Jurkat, Clone E6-1 (cell line): ENCODE measurements around the gene CDC14C. TPM values are rescaled to one million over a fixed set of nuclear protein-coding genes. Genes with fewer than 3 reads are reported as not detected.
"Not testable (repeated sequence)": the region's sequence is repeated elsewhere in the genome, so short reads cannot be mapped to it uniquely, and the experiment has no call there.

Source experiments
- DNase-seq: peaks from one replicate; pipeline ENCODE4 v3.0.0-alpha.2; 2011; ENCODE audit warnings: low read depth, low spot score
- H3K4me3 ChIP-seq: 2 replicates; pipeline ENCODE4 v1.5.1; 2011; ENCODE audit warnings: mild to moderate bottlenecking, low read length, control low read depth, moderate library complexity
- polyA plus RNA-seq: library from polyadenylated mRNA; unstranded; fragments of >200 nt; gene quantifications from one replicate; pipeline ENCODE4 v1.2.1, GENCODE V29; 2012; ENCODE audit warnings: missing spikeins; ENCODE audit not compliant: insufficient read length, insufficient read depth

The CDC14C gene
- polyA plus RNA-seq, result not detected

DNA sequence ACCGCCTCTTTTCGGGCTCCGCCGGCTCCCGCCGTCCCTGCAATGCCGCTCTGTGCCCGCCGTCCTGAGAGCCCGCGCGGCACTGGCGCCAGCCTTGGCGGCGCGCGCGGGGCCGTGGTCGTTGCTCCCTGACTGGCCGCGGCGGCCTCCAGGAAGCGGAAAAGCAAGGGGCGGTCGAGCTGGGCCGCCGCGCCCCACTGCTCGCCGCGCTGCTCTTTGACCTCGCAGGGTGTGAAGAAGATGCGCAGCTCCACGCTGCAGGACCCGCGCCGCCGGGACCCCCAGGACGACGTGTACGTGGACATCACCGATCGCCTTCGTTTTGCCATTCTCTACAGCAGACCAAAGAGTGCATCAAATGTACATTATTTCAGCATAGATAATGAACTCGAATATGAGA, at the start of gene CDC14C:
TSS of gene CDC14C (plus strand) at position 115 of the 400 bp plus-strand sequence. CDS start at position 241, 126 bp downstream.
- H3K4me3 ChIP-seq, result no peak within 1 kb of the TSS
- DNase-seq, result no peak

DNA sequence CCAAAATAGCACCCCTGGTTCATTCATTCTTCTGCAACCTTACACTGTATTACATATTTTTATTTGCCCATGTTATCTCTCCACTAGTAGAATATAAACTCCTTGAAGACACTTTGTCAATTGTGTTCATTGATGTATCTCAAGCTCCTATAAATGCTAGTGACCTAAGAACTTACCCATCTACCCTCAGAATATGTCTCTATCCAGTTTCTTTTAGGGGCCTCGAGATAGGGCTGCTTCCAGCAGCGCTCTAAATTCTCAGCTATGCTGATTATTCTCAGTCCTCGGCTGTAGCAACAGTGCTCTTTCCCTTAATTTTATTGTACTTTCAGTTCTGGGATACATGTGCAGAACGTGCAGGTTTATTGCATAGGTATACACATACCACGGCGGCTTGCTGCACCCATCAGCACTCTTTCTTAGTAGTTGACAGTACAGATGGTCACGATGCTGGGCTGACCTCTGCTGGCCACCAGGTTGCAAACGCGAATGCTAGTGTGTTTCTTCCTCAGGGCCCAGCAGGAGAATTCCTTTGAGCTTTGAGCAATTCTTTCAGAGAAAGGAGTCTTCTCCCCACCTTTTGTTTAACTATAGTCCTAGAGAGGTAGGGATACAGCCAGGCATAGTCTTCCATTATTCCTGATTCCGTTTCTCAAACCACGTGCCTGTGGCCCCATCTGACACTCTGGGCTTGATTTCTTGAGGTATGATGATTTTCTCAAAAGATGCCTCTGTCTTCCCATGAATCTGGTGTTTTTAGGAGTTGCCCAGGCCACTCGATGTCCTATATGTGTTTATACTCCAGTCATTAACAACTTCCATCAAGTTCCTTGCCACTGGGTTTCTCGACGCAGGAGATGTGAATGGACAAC, 49.1 kb upstream of the CDC14C start:
- DNase-seq, result peak; percentile 11
- H3K4me3 ChIP-seq, result no peak overlapping the region

DNA sequence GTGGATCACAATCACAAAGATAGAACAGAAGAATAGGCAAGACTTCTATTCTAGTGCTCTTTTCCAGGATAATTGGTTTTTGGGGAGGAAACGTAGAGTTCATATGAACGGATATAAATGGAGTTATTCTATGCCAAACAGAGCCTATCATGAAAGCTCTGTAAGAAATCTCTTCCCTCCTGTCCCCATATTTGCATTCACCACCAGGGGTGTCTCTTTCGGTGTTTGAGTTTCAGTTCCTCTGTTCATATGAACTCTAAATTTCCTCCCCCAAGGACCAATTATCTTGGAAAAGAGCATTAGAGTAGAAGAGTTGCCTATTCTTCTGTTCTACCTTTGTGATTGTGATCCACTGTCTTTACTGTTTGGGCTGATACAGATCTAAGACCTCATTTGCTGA, 48.3 kb upstream of the CDC14C start:
- no peak for DNase-seq
- H3K4me3 ChIP-seq, result no peak overlapping the region

DNA sequence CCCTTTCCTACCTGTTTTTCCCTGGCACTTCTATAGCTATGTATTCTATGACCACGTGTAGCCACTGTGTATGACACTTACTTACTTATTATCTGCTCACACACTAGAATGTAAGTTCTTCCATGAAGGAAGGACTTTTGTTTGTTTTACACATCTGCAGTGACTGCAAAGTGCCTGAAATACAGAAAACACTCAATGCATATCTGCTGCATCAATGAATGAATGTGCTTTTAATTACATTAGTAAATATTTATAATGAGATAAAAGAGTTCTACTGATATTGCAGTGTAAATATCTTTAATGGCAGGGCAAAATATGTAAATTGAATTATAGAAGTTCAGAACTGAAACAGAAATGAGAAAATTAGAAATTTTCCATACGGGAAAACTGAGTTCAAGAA, 43.5 kb upstream of the CDC14C start:
- H3K4me3 ChIP-seq, result no peak overlapping the region
- no peak for DNase-seq

DNA sequence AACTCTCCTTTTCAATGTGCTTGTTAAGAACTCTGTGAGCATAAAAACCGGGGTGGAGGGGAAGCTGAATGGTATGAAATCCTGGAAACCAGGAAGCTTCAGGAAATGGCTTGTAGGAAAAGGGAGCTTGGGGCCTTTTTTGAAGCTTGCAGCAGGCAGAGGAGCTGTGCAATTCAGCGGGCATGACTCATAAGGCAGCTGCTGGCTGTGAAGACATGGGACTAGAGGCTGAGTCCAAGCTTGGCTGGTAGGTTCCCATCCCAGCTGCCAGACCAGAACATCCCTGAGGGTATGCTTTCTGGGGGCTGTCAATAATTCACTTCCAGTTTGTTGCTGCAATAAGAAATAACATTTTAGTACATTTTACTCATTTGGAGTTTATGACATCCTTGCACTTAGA, 36.8 kb upstream of the CDC14C start:
- no peak for DNase-seq
- H3K4me3 ChIP-seq, result no peak overlapping the region

DNA sequence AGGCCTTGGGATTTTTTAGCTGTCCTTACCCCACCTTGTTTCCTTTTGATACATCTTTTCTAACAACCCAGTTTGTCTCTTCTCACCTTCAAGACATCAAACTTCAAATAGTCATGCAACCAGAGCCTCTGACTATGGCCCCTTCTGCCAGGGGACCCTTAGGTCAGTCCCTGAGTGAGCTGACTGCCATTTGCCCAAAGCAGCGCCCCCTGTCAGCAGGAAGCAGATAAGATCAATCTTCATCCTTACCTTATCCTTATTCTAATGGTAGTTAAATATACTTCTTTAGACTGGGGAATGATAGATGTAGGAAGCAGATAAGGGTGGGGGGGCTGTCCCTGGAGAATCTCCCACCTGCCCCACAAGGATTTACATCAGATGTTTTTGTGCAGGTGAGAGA, 29.8 kb upstream of the CDC14C start:
- H3K4me3 ChIP-seq, result no peak overlapping the region
- no peak for DNase-seq

DNA sequence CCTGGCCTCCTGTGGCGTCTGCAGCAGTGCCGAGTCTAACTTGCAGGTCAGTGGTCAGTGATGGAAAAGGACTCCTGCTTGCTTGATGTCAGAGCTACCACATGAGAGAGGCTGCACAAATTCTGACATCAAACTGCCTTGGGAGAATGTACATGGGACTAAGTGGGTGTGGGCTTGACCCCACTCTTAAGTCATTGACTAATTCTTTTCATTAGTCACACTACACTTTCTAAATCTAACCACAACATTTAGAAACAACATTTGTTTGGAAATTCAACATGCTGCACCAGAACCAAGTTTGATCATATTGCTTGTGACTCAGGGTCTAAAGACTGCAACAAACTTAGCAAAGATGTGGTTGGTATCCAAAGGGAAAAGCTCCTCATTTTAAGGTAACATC, 24.4 kb upstream of the CDC14C start:
- DNase-seq, result no peak
- H3K4me3 ChIP-seq, result no peak overlapping the region

DNA sequence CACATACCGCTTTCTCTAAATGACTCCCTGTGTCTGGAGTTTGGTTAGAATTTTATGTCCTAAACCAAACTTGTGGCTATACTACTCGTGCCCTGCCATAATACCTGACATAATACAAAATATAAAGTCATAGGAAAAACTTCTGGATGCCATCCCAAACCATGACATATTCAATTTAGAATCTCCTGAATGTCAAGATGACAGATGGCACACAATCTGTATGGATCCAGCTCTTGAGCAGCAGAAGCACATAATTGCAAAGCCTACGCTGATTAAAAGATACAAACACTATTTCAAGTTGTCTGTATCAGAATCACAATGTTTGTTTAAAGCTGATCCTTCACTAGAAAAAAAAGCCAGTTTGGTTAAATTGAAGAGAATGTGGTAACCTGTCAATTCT, 22.4 kb upstream of the CDC14C start:
- no peak overlapping the region for H3K4me3 ChIP-seq
- DNase-seq, result no peak

DNA sequence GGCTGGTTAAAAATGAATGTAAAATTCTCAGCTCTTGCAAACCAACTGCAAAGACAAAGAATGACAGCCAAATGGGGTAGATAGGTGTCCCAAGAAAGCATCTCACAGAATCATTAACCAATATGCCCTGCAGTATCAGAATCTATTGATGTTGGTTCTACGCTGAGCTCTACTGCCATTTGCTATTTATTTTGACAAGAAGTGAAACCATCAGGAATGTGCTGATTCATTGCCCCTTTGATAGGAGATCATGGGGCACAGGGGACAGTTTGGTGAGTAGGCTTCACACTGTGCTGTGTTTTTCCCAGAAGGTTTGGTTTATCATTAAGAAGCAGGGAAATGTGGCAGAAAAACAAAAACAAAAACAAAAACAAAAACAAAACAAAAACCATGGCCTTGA, 19.4 kb upstream of the CDC14C start:
- no peak for DNase-seq

DNA sequence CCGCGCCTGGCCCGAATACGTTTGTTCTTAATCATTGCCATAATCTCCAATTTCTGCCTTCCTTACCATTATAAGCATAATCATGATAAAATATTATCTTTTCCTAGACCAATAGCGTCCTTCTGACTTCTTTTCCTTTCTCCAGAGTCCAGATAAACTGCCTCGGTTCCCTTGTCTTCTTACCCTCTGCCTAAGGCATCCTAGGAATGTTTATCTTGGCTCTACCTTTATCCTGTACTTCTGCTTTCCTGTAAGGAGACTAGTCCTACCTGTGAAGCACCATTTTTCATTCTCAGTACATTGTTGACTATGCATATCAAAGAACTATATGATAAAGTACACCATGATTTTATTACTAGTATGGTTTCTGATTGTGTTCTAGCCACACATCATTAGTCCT, 18.7 kb upstream of the CDC14C start:
- not testable (repeated sequence) for H3K4me3 ChIP-seq, DNase-seq

More for the DNA sequence above, 19.4 kb upstream of the CDC14C start:
- no peak overlapping the region for H3K4me3 ChIP-seq

DNA sequence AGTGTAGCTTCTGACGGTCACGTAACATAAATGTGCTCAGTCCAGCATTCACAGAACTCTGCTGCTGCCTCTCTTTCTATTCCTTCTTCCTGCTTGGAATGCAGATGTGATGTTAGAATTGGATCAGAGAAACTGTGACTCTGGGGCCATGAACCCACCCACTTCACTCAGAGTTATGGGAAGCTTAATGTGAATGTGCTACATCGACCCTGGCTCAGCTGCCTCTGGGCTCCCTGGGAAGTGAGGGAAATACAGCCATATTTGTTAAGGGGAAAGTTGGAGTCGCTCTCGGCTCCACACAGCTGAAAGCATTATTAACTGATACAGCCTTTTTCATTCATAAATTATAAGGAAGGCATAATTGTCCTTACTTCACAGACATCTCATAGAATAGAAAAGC, 14.5 kb upstream of the CDC14C start:
- not testable (repeated sequence) for H3K4me3 ChIP-seq, DNase-seq

DNA sequence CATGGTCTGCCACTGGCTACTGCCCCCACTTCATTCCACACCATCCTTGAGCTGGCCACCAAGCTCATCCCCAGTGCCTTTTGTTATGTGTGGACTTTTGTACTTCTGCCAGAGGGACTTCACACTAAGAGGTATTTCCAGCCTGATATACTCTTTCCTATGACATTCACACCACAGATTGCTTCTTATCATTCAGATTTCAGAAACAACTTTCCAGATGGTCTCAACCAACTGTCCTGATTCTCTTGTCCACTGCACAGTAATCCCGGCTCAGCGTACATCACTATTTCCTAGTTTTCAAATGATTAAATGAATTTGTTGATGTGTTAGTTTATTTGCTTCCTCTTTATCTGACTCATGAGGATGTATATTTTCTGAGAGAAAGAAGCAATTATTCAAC, 7.1 kb downstream of the CDC14C start:
- H3K4me3 ChIP-seq, result no peak overlapping the region
- no peak for DNase-seq

DNA sequence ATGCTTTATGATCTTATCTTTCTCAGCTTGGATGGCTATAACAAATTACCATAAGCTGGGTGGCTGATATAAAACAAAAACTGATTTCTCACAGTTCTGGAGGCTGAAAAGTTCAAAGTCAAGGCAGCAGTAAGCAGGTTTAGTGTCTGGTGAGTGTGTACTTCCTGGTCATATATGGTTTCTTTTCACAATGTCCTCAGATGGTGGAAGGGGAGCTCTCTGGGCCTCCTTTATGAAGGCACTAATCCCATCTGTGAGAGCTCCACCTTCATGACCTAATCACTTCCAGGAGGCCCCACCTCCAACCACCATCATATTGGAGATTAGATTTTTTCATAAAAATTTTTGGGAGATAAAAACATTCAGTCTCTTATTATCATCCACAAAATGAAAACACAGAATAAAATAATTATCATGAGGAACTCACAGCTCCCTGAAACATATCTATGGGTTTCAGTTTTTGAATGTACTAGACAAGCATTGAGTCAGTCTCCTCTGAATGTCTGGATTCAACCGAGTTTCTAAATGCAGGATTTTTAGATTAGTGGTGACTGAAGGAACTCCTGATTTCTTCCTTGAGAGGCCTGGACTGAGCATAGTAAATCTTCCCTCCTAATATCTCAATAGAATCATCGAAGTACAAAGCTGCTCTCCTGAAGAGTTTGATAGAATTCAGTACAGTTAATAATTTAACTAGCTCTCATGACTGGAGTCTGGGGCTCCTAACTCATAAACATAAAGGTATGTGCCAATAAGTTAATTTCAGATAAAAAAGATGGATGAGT, 8.0 kb downstream of the CDC14C start:
- H3K4me3 ChIP-seq, result no peak overlapping the region
- no peak for DNase-seq

DNA sequence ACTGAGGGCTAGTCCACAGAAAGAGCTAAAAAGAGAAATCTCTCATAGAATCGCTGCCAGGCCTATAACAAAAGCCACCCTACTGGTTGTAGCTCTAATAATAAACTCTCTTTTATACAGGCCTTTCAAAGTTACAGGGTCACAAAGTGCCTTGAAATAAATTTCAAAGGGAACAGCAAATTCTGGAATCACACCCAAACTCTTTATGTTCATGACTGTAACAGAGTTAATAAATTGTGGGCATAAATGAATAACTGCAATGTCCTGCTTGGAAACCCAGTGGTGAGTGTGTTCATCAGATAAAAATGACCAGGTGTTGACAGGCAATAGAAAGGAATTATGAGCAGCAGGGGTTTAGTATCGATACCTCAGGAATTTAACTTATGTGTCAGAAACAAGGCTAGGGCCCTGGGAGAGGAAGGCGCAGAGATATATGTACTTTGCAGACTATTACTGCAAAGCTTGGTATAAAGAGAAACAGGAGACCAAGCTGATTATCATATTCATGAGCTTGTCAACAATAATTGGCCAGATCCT, 9.3 kb downstream of the CDC14C start:
- no peak overlapping the region for H3K4me3 ChIP-seq
- DNase-seq, result no peak

DNA sequence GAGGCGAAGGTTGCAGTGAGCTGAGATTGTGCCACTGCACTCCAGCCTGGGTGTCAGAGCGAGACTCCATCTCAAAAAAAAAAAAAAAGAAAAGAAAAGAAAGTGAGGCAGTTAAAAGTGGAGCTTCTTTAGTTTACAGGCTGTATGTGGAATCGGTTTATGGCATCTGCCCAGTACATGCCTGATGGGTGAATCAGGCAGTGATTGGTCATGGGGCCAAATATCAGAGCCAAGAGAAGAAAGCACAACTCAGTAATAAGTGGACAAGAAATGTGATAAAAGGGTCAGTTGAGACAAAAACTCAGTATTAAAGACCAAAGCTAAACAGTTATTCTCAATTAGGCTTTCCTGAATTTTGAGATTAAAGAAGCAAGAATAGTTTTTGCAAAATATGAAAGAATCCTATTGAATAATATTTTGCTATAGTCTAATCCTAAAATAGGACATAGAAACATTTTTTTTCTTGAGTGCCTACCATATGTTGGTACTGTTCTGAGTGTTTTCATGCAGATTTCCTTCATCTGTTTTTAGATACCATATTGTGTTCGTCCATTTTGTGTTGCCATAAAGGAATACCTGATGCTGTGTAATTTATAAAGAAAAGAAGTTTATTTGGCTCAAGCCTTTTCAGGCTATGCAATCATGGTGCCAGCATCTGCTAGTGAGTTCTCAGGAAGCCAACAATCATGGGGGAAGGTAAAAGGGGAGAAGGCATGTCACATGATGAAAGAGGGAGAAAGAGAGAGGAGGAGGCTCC, 14.4 kb downstream of the CDC14C start:
- no peak for DNase-seq

DNA sequence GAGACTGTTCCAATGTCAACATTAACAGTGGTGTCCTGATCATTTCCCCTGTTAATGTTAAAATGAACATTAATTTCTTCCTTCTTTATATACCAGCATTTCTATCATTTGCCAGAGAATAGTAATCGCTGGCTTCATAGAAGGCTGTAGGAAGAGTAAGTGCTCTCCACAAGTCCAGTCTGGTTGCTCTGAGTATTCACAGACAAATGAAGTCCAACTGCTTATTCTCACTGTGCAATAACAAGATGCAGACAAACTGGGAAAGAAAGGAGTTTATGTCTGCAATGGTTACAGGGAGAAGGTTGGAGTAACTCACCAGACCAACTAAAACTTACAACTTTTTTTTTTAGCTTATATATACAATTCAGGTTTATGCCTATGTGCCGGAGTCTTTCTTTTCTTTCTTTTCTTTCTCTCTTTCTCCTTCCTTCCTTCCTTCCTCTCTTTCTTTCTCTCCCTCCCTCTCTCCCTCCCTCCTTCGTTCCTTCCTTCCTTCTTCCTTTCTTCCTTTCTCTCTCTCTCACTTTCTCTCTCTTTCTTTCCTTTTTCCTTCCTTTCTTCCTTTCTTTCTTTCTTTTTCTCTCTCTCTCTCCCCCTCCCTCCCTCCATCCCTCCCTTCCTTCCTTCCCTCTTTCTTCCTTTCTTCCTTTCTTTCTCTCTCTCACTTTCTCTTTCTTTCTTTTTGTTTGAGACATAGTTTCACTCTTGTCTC, 19.1 kb downstream of the CDC14C start:
- DNase-seq, result no peak
- no peak overlapping the region for H3K4me3 ChIP-seq

More for the DNA sequence above, 14.4 kb downstream of the CDC14C start:
- H3K4me3 ChIP-seq, result no peak overlapping the region

DNA sequence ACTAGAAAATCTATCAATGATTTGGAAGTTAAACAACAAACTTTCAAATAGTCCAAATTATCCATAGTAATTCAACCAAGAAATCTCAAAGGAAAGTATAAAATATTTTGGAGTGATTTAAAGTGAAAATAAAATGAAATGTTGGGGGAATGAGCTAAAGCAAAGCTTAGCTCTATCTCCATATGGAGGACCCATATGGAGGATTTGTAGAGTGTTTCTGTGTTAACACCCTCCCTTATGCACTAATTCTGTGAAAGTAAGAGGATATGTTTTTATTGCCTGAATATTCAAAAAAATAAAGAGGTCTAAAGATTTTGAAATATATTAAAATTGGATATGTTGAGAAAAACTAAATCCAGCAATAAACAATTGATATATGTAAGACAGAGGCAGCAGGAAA, 31.6 kb downstream of the CDC14C start:
- no peak overlapping the region for H3K4me3 ChIP-seq
- no peak for DNase-seq

DNA sequence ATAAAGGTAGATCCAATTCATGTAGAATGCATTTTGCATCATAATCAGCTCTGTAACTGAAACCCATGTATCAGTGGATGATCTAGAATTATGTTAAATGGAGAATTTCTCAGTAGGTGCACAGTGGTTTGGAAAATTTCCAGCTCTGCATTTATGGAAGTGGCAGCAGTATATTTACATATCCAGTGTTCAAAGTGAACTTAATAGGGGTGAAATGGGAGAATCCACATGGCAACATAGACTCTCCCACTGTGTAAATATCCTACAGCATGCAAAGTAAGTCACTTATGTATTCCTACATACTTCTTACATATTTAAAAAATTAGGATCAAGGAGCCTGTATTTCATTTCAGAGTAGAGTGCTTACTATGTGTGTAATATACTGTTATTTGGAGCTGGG, 35.3 kb downstream of the CDC14C start:
- H3K4me3 ChIP-seq, result no peak overlapping the region
- DNase-seq, result no peak
